Fibroblast of lung (primary cell): ENCODE measurements around the gene ARSJ. TPM values are rescaled to one million over a fixed set of nuclear protein-coding genes. Genes with fewer than 3 reads are reported as not detected.
A peak's percentile ranks its signal among the peaks of the same experiment; 100 is the strongest.
"Not testable (repeated sequence)": the region's sequence is repeated elsewhere in the genome, so short reads cannot be mapped to it uniquely, and the experiment has no call there.

Experiments
- DNase-seq, 2 donors: peaks; one replicate each; pipeline versions ENCODE4 v3.0.0 to v3.0.0-alpha.2; 2010; ENCODE audit warnings: low read depth in 2 of 2
- H2AFZ ChIP-seq: 2 replicates; pipeline ENCODE4 v1.5.1; 2012; ENCODE audit warnings: low read length, control low read depth, inconsistent platforms
- H3K27ac ChIP-seq: 2 replicates; pipeline ENCODE4 v1.5.1; 2011; ENCODE audit warnings: low read length, control low read depth; ENCODE audit not compliant: insufficient read depth
- H3K27me3 ChIP-seq: 2 replicates; pipeline ENCODE4 v1.5.1; 2011; ENCODE audit warnings: mild to moderate bottlenecking, low read length; ENCODE audit not compliant: control insufficient read depth, insufficient read depth
- H3K36me3 ChIP-seq: 2 replicates; pipeline ENCODE4 v1.5.1; 2011; ENCODE audit warnings: low read length; ENCODE audit not compliant: control insufficient read depth, insufficient read depth
- H3K4me1 ChIP-seq: 2 replicates; pipeline ENCODE4 v1.5.1; 2011; ENCODE audit warnings: low read length; ENCODE audit not compliant: control insufficient read depth, insufficient read depth; ENCODE audit errors: extremely low read depth
- H3K4me2 ChIP-seq: 2 replicates; pipeline ENCODE4 v1.5.1; 2011; ENCODE audit warnings: low read length, control low read depth; ENCODE audit not compliant: insufficient read depth; ENCODE audit errors: extremely low read depth
- H3K4me3 ChIP-seq, 4 experiments: fragments of 200-600 bp in 1 of 4; sonication (generic) in 1 of 4; replicated peaks in 1 of 4; 2 replicates each; pipeline ENCODE4 v1.5.1; 2011 to 2016; ENCODE audit warnings: low read length in 4 of 4, low read depth in 3 of 4, mild to moderate bottlenecking in 3 of 4, control low read depth in 2 of 4, inconsistent platforms in 1 of 4, mixed read lengths in 1 of 4; ENCODE audit not compliant: insufficient read depth in 1 of 4; ENCODE audit errors: control extremely low read depth in 1 of 4
- H3K79me2 ChIP-seq: 2 replicates; pipeline ENCODE4 v1.5.1; 2012; ENCODE audit warnings: mild to moderate bottlenecking, low read length, inconsistent platforms; ENCODE audit not compliant: control insufficient read depth, insufficient read depth
- H3K9ac ChIP-seq: 2 replicates; pipeline ENCODE4 v1.5.1; 2011; ENCODE audit warnings: mild to moderate bottlenecking, low read length, control low read depth; ENCODE audit not compliant: insufficient read depth
- H3K9me3 ChIP-seq: 2 replicates; pipeline ENCODE4 v1.5.1; 2012; ENCODE audit warnings: low read depth, low read length; ENCODE audit not compliant: control insufficient read depth, insufficient read depth
- H4K20me1 ChIP-seq: 2 replicates; pipeline ENCODE4 v1.5.1; 2011; ENCODE audit warnings: low read length; ENCODE audit not compliant: control insufficient read depth, insufficient read depth; ENCODE audit errors: extremely low read depth
- CTCF ChIP-seq, 2 donors: IDR thresholded peaks in 1 of 2; conservative IDR thresholded peaks in 1 of 2; 1 replicate in 1 of 2; 2 replicates in 1 of 2; pipeline ENCODE4 v1.5.1; 2011 to 2012; ENCODE audit warnings: low read length in 2 of 2, control low read depth in 1 of 2, inconsistent platforms in 1 of 2, low read depth in 1 of 2, mild to moderate bottlenecking in 1 of 2
- EZH2 ChIP-seq: IDR thresholded peaks from 2 replicates; pipeline ENCODE4 v1.5.1; 2012; ENCODE audit warnings: low read length, control low read depth, mild to moderate bottlenecking; ENCODE audit errors: missing control alignments
- polyA plus RNA-seq, 2 donors: library from polyadenylated mRNA; depleted of rRNA in 1 of 2; stranded (reverse) in 1 of 2; unstranded in 1 of 2; fragments of >200 nt; gene quantifications; 2 replicates each; pipeline ENCODE4 v1.2.1, GENCODE V29; 2011 to 2012; ENCODE audit warnings: missing spikeins in 1 of 2
- total RNA-seq: library from RNA; depleted of rRNA; stranded (reverse); fragments of >200 nt; gene quantifications from 2 replicates; pipeline ENCODE4 v1.2.1, GENCODE V29; 2014

ARSJ gene
- total and polyA plus RNA-seq, 2 donors (not counting 1 experiment from before 2014, with no cell fraction given), result 51.1 to 56.6 TPM

- H3K79me2 ChIP-seq, result no peaks in the 10 kb centered on the region
- H3K27me3 ChIP-seq, result no peaks in the 10 kb centered on the region
- peaks cover 4% of the 10 kb centered on the region for H3K4me1 ChIP-seq
- TF ChIP-seq EZH2 (no peak), CTCF (conservative IDR thresholded peaks at IDR 0.05 in 1 of 2, IDR thresholded peaks at IDR 0.05 in 1 of 2; ENCODE audit: low read depth in 1 of 2, low read length in 2 of 2) (no peak)
- H3K27ac ChIP-seq, result no peak overlapping the region
- no peak overlapping the region for H3K4me3 ChIP-seq
- H4K20me1 ChIP-seq, result no peaks in the 10 kb centered on the region
- no peak overlapping the region for H2AFZ ChIP-seq
- H3K9me3 ChIP-seq, result no peaks in the 10 kb centered on the region
- no peak overlapping the region for H3K9ac ChIP-seq
- no peak overlapping the region for H3K4me2 ChIP-seq
- H3K36me3 ChIP-seq, result no peaks in the 10 kb centered on the region
- peak; percentile 99 to 100 for DNase-seq
Measured at GRCh38 chr4:114015444-114015899, 36.0 kb upstream of the ARSJ start.

GRCh38 chr4:114013201-114013600 is 33.8 kb upstream of the ARSJ start:
- not testable (repeated sequence) for H4K20me1 ChIP-seq, H3K4me2 ChIP-seq, DNase-seq, H3K27me3 ChIP-seq, H3K79me2 ChIP-seq, H3K4me1 ChIP-seq, H3K9ac ChIP-seq, H3K4me3 ChIP-seq, H3K27ac ChIP-seq, H2AFZ ChIP-seq, H3K36me3 ChIP-seq, H3K9me3 ChIP-seq

GRCh38 chr4:114012749-114013148 is 33.3 kb upstream of the ARSJ start:
- H3K79me2 ChIP-seq, result no peaks in the 10 kb centered on the region
- no peak overlapping the region for H2AFZ ChIP-seq
- H3K4me3 ChIP-seq, result no peak overlapping the region
- H4K20me1 ChIP-seq, result no peaks in the 10 kb centered on the region
- no peak for TF ChIP-seq CTCF (conservative IDR thresholded peaks at IDR 0.05 in 1 of 2, IDR thresholded peaks at IDR 0.05 in 1 of 2; ENCODE audit: low read depth in 1 of 2, low read length in 2 of 2)
- no peak for TF ChIP-seq EZH2
- no peaks in the 10 kb centered on the region for H3K36me3 ChIP-seq
- no peak overlapping the region for H3K9ac ChIP-seq
- H3K27me3 ChIP-seq, result no peaks in the 10 kb centered on the region
- no peaks in the 10 kb centered on the region for H3K9me3 ChIP-seq
- H3K27ac ChIP-seq, result no peak overlapping the region
- no peak overlapping the region for H3K4me2 ChIP-seq
- no peak for DNase-seq
- peaks cover 4% of the 10 kb centered on the region for H3K4me1 ChIP-seq
